Forelimb muscle (tissue), 1 donor: ENCODE measurements around the gene PRKCI. TPM values are rescaled to one million over a fixed set of nuclear protein-coding genes. Genes with fewer than 3 reads are reported as not detected.
"Not testable (repeated sequence)": the region's sequence is repeated elsewhere in the genome, so short reads cannot be mapped to it uniquely, and the experiment has no call there.

Experiments used
- DNase-seq: peaks from one replicate; pipeline ENCODE4 v3.0.0-alpha.2; 2013; ENCODE audit warnings: low read depth
- polyA plus RNA-seq: library from polyadenylated mRNA; unstranded; fragments of 120-200 nt; gene quantifications from one replicate; pipeline ENCODE4 v1.2.1, GENCODE V29; 2013; ENCODE audit not compliant: insufficient read length

The PRKCI gene
- polyA plus RNA-seq, 1 donor = 17.6 TPM

DNA sequence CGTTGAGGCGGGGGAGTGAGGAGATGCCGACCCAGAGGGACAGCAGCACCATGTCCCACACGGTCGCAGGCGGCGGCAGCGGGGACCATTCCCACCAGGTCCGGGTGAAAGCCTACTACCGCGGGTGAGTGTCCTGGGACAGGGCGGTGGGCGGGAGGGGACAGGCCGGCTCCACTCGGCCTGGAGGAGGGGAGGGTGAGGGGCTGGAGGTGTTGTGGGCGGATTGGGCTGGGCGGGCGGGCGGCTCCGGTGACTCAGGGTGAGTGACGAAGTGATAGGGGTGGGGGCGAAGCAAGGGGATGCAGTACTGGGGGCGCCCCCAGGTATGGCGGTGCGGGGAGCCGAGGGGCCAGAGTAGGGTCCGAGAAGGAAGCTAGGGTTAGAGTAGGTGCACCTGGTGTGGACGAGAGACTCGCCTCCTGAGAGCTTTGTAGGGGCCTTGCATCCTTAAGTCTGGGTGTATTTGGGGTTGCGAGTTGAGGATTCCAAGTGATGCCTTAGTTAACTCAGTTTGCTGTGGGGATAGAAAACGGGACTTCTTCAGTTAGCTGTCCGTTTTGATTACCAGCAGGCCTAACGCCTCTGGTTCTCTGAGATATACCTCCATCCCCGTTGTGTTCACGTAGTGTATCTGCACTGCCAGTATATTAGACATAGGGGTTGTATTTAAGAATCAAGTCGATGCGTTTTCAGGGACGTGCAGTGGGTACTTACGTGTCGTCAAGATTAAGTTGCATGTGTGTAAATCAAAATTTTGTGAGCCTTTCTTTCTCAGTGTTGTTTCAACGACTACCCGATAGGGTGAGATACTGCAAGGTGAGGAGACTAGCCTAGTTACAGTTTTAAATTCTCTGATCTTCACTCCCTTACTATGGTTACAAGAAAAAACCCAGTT lies 670 bp downstream of the PRKCI start:
- no peak for DNase-seq

DNA sequence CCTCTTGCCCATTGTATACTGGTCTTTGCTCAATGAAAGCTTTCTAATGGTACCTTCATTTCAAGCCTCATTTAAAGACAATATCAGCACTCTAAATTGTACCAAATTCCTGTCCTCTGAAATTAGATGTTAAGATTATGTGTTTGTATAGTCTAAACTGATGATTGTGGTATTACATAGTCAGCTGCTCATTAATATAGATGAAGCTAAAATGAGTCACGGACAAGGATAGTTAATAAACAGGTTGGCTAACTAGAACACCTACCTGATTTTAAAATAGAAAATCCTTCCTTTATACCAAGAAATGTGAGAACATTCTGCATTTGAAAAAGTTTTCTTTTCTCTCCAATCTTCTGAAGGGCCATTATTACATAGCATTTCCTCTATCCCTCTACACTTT lies 2.9 kb downstream of the PRKCI start:
- no peak for DNase-seq

DNA sequence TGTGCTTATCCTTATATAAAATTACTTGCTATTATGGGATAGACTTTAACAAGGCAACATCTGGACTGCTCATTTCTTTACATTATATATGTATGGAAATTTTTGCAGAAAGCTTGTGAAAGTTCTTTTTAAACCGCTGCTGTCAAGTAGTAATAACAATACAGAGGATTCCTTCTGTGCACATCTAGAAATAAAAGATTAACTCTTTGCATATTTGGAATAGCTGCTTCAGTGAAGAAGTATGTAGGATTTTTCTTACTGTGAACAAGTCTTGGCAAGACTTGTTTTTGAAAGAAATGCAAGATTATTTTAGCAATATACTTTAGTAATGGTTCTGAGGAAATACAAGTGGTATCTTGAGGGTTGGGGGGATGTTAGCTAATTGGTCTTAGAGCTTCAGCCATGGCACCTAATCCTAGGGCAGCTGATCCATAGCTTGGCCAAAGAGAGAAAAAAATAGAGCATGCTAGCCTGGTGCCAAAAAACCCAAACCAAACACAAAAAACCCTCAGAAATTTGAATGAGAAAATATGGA lies 4.3 kb downstream of the PRKCI start:
- no peak for DNase-seq

DNA sequence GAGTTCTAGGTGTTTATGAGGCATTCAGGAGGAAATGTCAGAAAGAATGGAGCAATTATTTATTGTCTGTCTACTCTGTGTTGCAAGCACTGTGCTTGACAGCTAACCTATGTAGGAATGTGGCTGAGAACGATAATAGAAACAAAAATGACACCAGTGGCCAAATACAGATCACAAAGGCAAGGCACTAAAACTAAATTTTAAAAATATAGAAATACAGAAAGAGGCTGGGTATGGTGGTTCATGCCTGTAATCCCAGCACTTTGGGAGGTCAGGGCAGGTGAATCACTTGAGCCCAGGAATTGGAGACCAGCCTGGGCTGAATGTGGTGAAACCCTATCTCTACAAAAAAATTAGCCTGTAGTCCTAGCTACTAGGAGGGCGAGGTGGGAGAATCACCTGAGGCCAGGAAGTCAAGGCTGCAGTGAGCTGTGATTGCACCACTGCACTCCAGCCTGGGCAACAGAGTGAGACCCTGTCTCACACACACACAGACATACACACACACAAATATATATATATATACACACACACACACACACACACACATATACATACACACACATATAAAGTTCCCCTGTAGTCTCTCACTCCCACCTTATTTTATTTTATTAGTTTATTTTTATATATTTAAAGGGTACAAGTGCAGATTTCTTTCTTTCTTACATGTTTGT lies 6.0 kb downstream of the PRKCI start:
- no peak for DNase-seq

DNA sequence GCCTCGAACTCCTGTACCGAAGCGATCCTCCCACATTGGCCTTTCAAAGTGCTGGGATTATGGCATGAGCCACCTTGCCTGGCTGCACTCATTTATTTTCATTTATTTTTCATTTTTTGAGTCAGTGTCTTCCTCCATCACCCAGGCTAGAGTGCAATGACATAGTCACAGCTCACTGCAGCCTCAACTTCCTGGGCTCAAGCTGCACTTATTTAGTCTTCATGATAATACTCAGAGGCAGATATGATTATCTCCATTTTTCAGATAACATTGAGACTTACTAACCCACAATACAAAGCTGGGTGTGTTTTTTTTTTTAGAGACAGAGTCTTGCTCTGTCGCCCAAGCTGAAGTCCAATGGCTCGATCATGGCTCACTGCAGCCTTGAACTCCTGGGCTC lies 10.0 kb downstream of the PRKCI start:
- no peak for DNase-seq

DNA sequence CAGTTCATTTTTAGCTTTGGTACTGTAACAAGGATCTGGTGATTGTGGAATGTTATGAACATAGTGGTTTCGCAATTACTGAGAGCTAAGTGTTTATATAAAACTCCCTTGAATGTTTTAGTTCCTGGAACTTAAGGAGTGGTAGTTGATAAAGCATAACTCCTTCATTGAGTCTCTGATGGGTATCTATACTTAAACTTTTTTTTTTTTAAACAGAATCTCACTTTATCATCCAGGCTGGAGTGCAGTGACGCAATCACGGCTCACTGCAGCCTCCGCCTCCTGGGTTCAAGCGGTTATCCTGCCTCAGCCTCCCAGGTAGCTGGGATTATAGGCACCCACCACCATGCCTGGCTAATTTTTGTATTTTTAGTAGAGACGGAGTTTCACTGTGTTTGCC lies 11.3 kb downstream of the PRKCI start:
- DNase-seq = no peak

DNA sequence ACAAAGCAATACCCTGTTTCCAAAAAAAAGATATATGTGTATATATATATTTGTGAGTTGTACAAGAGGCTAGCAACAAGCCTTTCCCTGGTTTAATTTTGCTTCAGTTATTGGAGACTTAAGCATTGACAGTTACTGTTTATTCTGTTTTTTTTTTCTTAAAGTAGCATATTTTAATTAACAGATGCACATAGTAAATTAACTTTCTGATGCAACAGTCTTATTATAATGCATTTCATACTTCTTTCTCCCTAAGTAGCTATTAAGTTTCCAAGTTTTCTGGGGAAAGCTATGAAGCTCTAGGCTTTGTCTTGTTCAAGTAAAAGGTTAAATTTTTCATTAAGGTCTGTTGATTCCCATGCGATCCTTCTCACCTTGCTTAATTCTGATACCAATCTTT lies 17.9 kb downstream of the PRKCI start:
- no peak for DNase-seq

DNA sequence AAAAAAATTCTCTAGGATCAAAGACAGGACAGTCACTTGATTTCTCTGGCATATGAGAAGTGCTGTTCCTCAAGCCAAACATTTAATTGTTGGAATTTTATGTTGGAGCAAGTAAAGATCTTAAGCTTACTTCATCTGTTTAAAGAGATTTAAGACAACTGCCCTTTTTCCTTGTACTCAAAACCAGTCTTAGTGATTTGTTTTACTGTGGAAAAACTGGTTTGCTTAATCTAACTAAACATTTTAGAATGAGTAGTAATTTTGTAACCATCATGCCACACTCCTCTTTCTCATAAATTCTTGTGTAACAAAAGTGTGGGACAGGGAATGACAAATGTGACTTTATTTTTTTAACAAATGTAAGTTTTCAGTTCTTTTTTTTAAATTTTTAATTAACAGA lies 18.4 kb downstream of the PRKCI start:
- no peak for DNase-seq

DNA sequence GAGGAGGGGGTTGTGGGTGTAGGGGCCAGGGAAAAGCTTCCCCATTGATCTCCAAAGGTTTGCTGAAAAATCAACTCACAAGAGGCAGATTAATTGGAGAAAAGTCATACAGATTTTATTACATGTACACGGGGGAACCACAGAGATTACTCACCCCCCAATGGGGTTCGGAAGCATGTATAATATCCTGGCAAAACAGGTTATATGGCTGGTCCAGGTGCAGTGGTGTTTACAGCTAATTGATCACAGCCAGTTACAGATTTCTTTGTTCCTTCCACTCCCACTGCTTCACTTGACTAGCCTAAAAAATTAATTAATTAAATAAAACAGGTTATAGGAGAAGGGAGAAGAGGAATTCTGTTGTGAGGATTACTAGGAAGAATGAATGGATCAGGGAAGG lies 22.4 kb downstream of the PRKCI start:
- DNase-seq = no peak

DNA sequence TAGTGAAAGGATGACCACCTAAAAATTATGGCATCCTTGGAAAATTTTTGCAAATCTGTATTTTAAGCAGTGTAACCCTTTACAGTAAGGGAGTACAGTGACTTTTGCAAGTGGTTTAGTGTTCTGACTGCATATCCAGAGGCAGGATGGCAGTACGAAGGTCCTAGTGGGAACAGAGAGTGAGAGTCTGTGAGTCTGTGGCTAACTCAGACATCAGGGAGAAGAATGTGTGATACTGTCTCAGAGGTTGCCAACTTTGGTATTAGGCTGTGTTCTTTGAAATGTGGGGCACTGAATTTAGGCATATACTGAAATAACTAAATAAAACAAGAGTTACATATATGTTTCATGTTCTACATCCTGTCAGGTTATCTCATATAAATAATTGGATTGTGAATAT lies 25.7 kb downstream of the PRKCI start:
- no peak for DNase-seq

DNA sequence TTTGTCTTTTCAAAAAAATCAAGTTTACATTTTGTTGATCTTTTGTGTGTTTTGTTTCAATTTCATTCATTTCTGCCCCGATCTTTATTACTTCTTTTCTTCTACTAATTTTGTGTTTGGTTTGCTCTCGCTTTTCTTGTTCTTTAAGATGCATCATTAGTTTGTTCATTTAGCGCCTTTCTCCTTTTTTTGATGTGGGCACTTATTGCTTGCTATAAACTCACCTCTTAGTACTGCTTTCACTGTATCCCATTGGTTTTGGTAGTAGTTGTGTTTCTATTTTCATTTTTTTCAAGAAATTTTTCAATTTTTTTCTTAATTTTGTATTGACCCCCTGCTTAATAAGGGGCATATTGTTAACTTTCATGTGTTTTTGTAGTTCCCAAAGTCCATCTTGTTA lies 34.4 kb downstream of the PRKCI start:
- no peak for DNase-seq

DNA sequence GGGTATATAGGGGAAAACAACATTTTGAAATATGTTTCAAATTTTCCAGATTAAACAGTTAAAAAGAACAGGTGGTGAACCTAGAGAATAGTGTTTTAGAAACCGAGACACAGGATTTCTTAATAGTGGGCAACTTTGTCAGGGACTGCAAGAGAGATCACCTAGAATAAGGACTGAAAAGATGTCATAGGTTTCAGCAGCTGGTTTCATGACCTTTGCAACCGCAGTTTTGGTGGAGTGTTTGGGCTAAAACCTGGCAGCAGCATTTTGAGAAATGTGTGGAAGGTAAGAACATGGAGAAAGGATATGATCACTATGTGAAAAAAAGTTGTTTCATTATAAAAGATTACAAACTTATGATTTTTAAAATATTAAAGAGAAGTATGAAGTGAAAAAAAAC lies 34.9 kb downstream of the PRKCI start:
- no peak for DNase-seq

DNA sequence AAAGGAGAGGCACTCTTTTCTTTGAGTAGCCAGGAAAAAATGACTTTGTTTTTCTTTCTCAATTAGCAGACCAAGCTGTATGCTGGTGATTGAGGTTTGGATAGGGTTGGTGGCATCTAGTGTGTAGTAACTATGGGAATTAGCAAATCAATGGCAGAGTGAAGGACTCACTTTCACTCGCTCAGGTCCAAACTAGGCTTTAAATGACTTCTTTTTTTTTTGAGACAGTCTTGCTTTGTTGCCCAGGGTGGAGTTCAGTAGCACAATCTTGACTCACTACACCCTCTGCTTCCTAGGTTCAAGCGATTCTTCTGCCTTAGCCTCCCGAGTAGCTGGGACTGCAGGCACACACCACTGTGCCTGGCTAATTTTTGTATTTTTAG lies 35.9 kb downstream of the PRKCI start:
- DNase-seq = no peak

DNA sequence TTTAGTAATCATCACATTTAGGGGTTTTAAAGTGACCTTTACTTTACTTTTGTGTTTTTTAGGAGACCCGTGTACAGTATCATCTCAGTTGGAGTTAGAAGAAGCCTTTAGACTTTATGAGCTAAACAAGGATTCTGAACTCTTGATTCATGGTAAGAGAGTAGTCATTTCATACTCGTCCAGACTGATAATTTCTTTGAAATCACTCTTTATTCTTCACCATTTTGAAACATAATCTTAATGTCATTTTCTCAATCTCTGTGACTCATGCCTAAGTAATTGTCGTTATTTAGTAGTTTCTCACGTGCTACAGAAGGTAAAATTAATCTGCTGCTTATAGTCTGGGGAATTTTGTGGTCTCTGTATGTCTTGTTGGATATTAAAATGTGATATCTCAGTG lies 37.7 kb downstream of the PRKCI start:
- no peak for DNase-seq

DNA sequence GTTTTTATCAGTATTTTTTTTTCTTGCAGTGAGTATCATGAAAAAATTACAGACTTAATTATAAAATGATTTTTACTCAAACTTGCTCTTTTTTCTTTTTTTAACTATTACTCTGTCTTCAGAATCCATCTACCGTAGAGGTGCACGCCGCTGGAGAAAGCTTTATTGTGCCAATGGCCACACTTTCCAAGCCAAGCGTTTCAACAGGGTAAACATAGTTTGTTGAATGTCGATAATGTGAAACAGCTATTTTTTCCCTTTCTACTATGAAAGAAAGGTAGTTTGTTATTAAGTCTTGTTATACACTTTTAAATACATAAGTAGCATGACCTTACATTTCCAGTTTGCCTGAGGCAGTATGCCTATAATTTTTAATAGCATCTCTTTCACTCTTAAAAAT lies 45.6 kb downstream of the PRKCI start:
- no peak for DNase-seq

DNA sequence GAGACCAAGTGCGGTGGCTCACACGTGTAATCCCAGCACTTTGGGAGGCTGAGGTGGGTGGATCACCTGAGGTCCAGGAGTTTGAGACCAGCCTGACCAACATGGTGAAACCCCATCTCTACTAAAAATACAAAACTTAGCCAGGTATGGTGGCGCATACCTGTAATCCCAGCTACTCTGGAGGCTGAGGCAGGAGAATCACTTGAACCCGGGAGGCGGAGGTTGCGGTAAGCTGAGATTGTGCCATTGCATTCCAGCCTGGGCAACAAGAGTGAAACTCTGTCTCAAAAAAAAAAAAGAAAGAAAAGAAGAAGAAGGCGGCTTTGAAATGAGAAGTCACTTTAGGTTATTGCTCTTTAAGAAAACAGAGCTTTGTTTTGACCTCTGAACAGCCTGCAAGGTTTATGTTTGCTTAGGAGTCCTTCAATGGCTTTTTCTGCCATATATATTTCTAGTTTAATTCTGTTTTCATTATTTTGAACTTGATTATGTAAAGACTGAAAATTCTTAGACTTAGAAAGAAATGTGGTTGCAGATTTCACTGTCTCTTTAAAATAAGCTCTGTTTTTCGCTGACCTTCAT lies 47.5 kb downstream of the PRKCI start:
- not testable (repeated sequence) for DNase-seq

DNA sequence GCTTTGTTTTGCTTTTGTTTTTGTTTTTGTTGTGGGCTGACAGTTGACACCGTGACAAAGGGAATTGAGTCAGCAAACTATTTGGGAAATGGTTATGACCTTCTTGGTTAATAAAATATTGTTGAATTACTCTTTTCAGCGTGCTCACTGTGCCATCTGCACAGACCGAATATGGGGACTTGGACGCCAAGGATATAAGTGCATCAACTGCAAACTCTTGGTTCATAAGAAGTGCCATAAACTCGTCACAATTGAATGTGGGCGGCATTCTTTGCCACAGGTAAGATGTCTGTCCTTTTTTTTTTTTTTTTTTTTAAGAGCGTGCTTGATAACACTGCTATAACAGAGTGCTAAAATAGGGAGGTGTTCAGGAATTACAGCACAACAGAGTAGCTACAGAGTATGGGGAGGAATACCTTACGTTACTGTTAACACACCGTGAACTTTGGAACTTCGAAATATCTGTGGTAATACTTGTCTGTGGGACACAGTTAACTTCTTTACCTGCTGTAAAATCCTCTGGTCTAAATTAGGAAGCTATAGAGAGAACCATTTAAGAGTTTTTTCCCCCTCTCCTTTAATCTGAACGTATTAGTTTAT lies 48.2 kb downstream of the PRKCI start:
- DNase-seq = no peak

DNA sequence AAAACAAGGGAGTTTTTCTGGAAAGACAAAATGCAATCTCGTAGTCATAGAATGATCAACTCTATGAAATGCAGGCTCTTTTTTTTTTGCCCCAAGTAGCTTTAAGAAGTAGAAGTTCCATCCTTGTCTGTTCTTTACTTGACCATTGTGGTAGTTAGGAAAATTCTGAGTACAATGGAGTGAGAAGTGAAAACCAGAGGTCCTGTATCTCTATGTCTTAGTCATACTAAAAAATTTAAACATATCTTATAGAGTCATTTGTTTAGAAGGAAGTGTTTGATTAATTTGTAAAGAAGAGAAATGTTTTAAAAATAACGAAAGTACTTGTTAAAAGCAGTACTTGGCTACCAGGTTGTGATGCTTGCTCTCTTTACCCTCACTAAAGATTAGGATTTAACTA lies 52.4 kb downstream of the PRKCI start:
- DNase-seq = no peak

DNA sequence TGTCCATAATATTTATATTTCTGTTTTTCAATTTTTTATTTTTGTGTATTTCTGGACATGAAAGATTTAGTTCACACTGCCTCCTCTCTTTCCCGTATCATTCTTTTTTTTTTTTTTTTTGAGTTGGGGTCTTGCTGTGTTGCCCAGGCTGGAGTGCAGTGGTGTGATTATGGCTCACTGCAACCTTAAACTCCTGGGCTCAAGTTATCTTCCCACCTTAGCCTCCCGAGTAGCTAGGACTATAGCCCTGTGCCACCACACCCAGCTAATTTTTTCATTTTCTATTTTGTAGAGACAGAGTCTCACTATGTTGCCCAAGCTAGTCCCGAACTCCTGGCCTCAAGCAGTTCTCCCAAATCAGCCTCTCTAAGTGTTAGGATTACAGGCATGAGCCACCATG lies 53.6 kb downstream of the PRKCI start:
- DNase-seq = no peak

DNA sequence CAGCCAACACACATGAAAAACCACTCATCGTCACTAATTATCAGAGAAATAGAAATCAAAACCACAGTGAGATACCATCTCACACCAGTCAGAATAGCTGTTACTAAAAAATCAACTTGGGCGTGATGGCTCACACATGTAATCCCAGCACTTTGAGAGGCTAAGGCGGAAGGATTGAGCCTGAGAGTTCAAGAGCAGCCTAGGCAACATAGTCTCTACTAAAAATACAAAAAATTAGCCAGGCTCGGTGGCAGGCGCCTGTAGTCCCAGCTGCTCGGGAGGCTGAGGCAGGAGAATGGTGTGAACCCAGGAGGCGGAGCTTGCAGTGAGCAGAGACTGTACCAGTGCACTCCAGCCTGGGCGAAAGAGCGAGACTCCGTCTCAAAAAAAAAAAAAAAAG lies 55.1 kb downstream of the PRKCI start:
- DNase-seq = not testable (repeated sequence)

DNA sequence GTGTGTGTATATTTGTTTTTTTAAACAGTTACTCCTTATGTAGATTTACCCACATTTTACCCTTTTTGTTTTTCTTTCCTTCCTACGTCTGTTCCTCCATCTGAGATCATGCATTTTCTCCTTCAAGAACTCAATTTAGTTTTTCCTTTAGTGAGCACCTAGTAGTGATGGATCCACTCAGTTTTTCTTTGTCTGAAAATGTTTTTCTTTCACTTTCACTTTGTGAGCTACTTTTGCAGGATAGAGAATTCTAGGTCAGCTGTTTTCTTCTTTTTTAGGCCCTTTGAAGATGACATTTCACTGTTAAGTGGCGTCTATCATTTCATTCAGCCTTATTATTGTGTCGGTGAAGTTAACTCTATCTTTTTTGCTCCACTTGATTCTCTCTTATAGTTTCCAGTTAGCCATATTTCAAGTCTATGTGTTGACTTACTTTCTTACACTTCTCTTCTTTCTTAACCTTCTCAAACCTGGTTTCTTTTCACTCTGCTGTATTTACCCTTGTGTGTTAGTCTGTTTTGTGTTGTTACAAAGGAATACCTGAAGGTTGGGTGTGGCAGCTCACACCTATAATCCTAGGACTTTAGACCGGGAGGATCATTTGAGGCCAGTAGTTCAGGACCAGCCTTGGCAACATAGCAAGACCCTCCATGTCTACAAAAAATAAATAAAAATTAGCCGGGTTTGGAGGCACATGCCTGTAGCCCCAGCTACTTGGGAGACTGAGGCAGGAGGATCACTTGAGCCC lies 55.8 kb downstream of the PRKCI start:
- DNase-seq = no peak

DNA sequence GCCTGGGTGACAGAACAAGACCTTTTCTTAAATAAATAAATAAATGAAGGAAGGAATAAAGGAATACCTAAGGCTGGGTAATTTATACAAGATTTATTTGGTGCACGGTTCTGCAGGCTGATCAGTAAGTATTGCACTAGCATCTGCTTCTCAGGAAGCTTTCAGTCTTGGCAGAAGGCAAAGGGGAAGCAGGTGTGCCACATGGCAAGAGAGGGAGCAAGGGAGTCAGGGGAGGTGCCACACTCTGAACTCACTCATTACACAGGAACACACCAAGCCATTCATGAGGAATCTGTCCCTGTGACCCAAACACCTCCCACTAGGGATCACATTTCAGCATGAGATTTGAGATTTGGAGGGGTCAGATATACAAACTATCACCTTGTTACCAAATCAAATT lies 56.4 kb downstream of the PRKCI start:
- no peak for DNase-seq
